NCI-H748 treated with DMSO at 0.1 percent for 48 hours (cell line): ENCODE measurements around the gene EPN3.

ENCODE experiments used
- DNase-seq: peaks from one replicate; lab custom pipeline; 2025; lab: John Stamatoyannopoulos, UW

Gene EPN3

DNA sequence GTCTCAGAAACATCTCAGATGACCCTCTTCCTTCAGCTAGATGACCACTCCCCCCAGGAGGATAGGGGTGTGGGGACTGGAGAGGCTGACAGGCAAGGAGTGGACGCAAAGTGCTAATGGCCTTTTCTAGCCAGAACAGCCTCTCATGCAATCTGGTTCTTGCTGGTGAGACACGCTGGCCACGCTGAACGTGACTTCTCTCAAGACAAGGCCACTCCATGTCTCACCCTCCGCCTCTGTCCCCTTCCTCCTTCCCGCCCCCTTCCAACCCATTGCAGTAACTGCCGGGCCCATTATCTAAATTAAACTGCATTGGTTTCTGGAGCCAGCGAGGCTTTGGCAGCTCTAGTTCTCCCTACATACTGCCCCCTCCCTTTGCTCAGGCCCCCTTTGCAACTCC, 37.5 kb downstream of the EPN3 start:
- DNase-seq: no peak

DNA sequence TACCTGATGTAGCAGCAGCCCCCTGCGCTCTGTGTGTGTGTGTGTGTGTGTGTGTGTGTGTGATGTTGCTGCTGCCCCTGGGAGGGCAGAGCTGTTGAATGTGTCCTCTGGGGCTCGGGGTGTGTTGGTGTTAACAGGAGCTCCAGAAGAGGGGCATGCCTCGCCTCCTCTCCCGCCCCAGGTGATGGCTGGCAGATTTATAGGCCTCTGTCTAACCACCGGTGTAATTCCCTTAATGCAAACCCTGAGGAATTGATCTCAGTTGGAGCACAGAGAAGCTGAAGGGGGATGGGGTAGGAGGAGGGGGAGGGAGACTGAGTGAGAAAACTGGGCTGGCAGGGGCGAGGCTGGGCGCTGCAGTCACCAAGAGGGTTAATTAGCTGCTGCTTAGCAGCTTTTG, 38.0 kb downstream of the EPN3 start:
- DNase-seq: no peak

- no peak for DNase-seq
Observed at GRCh38 chr17:50571681-50572080, 39.1 kb downstream of the EPN3 start.

GRCh38 chr17:50572541-50572940, 40.0 kb downstream of the EPN3 start:
- no peak for DNase-seq

DNA sequence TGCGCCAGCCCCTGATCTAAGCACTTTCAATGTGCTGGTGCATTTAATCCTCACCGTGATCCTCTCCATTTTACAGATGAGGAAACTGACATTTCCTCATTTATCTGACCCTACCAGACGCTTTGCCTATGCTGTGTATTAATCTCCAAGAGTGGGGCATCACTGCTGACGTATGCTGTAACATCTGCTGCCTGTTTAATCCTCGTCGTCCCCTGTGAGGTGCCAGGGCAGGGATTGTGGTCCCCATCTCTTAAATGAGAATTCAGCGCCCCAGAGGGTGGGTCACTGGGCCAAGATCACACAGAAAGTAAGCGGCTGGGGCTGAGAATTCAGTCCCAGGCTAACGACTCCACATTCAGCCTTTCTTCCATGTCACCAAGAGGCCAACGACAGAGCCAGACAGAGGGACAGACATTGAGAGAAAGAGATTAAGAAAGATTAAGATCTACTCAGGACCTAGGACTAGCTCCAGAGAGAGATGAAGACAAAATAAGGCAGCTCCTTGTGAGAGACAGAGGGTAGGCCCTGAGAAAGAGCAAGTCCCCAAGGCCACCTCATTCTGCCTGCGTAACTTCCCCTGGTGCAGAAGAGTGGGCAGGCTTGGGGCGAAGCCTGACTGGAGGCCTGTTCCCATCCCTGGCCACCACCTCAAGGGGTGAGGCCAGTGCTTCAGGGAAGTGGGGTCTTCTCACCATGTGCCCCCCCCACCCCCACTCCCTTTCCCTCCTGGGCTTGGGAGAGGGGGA, 41.5 kb downstream of the EPN3 start:
- no peak for DNase-seq

GRCh38 chr17:50575581-50576210, 43.2 kb downstream of the EPN3 start:
- no peak for DNase-seq

GRCh38 chr17:50576864-50577263, 44.3 kb downstream of the EPN3 start:
- DNase-seq: no peak

GRCh38 chr17:50577451-50577954, 45.0 kb downstream of the EPN3 start:
- no peak for DNase-seq

- DNase-seq: no peak
Observed at GRCh38 chr17:50578173-50578572, 45.6 kb downstream of the EPN3 start.

GRCh38 chr17:50579399-50579798, 46.9 kb downstream of the EPN3 start:
- no peak for DNase-seq

- no peak for DNase-seq
Observed at GRCh38 chr17:50580646-50581045, 48.1 kb downstream of the EPN3 start.

DNA sequence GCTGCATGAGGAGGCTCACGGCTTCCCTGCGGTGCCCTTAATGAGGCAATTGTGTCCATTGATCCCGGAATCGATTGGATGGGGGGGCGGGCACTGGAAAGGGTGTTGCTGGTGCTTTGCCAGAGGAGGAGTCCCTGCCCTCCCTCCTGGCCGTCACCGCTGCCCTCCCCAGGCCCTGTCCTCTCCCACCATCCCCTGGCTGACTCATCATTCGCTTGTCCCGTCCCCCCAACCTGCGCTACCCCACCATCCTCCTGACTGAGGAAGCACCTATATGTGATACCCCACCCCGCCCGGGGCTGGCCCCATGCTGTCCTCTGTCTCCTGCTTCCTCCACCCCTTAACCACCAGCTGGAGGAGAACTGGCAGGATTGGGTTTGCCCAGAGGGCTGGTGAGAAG, 48.8 kb downstream of the EPN3 start:
- DNase-seq: no peak

DNA sequence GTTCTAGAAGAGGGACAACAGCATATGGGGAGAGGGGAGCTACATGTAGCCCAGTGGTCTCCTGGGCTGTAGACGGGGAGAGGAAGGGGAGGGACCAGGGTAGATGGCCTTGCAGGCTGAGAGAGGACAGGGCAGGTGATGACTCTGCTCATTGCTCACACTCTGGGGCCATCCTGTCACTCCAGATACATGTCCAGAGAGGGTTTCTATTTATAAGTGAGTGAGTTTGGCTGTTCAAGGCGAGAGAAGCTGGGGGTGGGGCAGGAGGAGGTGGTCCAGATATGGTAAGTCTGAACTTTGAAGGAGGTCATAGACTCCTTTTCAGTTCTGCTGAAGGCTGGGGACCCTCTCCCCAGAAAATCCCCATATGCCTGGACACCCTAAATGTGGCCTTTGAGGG, 50.2 kb downstream of the EPN3 start:
- no peak for DNase-seq

- no peak for DNase-seq
Observed at GRCh38 chr17:50583641-50584040, 51.1 kb downstream of the EPN3 start.

DNA sequence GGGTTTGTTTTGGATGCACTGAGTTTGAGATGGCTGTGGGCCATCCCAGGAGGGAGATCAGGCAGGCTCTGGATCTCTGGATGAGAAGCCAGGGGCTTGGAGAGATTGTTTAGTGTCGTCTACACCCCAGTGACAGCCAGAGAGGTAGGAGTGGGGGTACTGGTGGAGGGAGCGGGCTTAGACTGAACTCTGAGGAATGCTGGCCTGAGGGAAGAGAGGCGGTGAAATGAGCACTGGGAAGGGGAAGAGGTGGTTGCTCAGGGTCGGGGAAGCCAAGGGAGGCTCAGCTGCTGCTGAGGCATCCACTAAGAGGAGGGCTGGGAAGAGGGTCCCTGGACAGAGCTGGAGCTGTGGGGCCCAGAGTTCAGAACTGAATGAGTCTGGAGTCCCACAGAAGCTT, 51.6 kb downstream of the EPN3 start:
- no peak for DNase-seq

GRCh38 chr17:50584749-50585148, 52.2 kb downstream of the EPN3 start:
- DNase-seq: no peak

GRCh38 chr17:50585346-50585745, 52.8 kb downstream of the EPN3 start:
- no peak for DNase-seq

GRCh38 chr17:50585891-50586290, 53.4 kb downstream of the EPN3 start:
- no peak for DNase-seq

DNA sequence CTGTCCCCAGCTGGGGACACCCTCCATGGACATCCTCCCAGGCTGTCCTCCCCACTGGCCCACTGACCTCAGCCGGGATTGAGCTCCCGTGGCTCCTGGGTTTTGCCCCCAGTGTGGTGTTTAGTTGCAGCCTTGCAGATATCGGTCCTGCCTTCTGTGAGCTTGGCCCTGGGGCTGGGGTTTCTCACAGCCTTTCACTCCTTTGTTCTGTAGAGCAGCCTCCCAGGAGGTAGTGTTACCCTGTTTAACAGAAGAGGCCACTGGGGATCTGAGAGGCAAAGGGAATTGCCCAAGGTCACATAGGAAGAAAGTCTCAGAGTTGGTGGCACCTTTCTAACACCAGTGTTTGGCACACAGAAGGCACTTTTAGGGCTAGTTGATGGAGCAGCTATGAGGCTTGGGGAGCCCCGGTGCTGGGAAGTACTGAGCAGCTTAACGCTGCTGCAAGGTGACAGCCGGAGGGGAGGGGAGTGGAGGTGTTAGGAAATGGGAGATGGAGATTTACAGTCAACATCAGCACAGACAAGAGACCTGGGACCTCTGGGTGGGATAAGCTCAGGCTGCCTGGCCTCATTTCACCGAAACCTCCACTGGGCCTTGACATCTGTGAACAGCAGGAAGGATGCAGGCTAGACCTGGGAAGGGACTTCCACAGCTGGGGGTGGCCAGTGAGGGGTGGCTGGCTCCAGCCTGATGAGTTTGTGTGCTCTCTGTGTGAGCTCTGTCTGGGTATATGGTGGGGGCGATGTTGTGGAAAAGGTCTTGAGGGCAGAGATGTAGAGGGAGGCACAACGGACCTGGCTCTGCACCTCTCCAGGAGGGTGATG, 54.1 kb downstream of the EPN3 start:
- DNase-seq: no peak

DNA sequence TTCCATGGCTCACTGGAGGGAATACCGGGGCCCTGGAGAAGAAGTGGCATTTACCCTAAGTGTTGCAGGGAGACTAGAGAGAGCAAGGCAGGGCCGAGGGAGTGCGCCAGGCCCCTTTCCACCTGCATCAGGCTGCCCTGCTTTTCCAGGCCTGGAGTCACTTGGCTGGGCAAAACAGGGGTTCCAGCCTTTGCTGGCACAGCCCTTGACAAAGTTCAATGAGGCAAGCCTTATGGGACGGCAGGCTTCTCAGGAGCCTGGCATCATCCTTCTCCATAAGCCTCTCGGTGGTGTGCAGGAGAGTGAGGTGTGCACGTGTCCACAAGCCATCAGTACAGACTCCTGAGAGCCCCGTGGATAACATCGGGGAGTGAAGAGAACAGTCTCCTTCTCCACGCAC, 55.0 kb downstream of the EPN3 start:
- DNase-seq: no peak

DNA sequence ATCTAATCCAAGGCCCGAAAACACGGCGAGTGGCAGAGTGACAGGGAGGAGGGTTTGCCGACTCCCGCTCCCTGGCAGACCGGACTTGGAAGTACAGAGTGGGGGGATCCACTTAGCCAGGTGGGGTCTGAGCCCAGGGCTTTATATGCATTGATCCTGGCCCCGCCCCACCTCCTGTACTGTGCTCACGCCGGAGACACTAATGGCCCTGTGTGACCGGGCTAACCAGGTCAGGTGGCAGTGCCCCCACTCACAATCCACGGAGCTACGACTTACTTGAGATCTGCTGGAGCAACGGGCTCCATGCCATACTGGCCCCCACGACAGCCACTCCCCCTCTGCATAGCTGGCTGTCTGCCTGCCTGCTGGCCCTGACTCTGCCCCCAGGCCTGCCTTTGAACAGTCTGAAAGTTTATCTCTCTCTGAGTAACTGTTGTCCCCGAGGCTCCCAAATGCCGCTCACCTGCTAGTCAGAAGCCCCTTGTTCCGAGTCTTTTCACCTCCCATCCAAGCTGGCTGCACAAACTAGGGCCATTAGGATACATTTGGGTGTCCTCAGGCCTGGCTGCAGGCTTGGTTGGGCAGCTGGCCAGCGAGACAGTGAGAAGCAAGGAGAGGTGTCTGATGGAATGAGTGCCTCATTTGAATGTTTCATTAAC, 56.0 kb downstream of the EPN3 start:
- DNase-seq: no peak

DNA sequence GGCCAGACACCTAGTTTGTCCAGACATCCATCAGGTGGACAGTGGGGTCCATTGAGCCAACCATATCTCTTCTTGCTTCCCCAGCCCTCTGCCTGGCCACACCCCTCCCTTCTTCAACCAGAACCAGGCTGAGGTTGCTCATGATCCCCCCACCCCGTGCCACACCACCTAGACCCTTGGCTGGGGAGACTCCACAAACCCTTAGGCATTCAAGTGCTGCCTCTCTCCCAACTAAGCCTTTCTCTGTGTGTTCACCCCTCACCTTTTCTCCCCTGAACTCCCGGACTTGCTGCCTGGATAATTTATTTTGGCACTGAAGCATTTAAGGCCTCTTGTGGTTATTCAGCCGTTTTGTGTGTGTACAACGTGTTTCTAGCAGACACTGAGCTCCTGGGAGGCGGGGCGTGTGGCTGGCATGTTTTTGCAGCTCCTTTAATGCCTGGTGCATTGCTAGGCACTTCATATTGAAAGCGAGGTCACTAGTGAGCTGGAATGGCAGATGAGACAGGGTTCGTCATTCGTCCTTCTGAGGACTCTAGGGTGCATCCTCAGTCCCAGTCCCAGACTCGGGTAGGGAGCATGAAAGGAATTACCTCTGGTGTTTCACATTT, 56.7 kb downstream of the EPN3 start:
- no peak for DNase-seq
